Right hindlimb (tissue), 1 donor: ENCODE data around the gene GPR27.

Source experiments
- DNase-seq: peaks from one replicate; pipeline ENCODE4 v3.0.0-alpha.2; 2018

GPR27 gene, protein sequence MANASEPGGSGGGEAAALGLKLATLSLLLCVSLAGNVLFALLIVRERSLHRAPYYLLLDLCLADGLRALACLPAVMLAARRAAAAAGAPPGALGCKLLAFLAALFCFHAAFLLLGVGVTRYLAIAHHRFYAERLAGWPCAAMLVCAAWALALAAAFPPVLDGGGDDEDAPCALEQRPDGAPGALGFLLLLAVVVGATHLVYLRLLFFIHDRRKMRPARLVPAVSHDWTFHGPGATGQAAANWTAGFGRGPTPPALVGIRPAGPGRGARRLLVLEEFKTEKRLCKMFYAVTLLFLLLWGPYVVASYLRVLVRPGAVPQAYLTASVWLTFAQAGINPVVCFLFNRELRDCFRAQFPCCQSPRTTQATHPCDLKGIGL

DNA sequence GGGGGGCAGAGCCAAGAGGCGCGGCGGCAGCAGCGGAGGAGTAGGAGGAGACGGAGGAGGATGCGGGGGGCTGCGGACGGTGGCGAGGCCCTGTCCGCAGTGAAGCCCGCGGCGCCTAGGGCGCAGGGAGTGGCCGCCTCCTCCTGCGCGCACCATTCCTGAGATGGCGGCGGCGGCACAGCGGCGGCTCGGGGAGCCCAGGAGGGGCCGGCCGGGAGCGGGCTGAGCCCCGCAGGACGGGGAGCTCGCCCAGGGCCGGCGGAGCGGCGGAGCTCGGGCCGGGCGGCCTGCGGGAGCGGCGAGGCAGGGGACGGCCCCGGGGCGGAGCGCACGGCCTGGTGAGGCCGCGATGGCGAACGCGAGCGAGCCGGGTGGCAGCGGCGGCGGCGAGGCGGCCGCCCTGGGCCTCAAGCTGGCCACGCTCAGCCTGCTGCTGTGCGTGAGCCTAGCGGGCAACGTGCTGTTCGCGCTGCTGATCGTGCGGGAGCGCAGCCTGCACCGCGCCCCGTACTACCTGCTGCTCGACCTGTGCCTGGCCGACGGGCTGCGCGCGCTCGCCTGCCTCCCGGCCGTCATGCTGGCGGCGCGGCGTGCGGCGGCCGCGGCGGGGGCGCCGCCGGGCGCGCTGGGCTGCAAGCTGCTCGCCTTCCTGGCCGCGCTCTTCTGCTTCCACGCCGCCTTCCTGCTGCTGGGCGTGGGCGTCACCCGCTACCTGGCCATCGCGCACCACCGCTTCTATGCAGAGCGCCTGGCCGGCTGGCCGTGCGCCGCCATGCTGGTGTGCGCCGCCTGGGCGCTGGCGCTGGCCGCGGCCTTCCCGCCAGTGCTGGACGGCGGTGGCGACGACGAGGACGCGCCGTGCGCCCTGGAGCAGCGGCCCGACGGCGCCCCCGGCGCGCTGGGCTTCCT lies at the start of gene GPR27:
Gene GPR27 (plus strand): TSS at position 155 of the 909 bp plus-strand sequence. CDS start 195 bp downstream, at position 350.
- peak; percentile 53 for DNase-seq

DNA sequence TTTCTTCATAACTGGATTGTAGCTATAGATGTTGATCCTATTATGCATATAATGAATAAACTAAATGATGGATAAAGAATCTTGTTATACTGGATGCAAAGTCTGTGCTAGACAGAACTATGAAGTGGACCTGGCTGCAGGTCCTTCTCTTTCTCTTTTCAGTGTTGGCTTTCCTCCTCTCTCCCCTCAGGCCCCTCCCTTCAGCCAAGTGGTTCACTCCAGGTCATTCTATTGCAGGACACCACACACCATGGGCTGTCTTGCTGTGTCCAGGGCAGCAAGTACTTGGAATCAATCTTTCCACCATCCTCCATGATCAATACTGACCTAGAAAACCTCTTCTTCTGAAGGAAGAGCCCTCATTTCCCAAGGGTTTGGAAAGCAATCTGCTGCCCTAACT lies 48.7 kb upstream of the GPR27 start:
- no peak for DNase-seq

DNA sequence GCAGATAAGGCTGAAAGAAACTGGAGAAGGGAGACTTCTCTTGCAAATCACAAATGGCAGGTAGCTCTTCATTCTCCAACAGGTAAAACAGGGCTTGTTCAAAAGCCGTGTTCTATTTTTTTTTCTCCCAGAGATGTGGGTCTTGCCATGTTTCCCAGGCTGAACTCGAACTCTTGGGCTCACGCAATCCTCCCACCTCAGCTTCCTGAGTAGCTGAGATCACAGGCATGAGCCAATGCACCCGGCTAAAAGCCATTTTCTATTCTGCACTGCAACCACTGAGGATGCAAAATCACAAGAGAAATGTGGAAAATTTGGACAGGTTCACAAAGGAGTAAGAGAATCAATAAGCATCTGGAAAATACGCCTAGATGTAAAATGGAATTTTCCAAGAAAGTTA lies 48.0 kb upstream of the GPR27 start:
- DNase-seq, result no peak

DNA sequence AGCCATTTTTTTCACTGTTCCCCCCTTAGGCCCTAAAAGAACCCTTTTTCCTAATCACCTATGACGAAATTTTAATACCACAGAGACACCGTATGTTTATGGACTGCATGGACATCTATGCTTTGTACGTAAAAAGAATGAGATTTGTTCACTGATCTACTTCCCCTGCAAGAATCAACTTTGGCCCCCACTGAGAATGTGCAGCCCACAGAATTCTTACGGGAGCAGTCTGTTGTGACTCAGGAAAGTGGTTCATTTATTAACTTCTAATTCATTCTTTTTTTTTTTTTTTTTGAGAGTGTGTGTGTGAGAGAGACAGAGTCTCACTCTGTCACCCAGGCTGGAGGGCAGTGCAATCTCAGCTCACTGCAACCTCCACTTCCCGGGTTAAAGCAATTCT lies 46.1 kb upstream of the GPR27 start:
- no peak for DNase-seq

DNA sequence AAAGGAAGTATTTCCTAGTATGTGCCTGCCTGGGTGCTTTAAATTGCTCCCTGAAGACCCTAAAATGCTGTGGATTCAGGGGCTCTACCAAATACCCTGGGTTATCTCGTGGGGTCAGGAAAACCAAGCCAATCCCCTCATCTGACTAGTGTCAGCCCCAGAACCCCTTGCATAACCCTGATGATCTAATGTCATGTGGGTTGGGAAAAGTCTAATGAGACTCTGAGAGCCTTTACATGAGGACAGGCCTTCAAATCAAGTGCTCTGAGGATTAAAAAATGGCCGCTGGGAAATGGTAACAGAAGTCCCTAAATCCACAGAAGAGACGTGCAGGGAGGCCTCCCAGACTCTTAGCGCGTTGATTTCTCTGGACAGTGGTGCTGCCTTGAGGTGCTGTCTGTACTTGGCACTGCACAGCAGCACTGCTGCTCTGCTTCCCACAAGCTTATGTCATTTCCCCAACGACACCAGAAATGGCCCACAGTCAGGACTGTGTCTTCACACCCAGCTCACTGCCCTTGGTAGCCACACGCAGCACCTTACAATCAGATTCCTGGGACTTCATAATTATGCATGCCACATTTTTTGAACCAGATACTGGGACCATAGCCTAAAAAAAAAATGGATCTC lies 45.1 kb upstream of the GPR27 start:
- no peak for DNase-seq

DNA sequence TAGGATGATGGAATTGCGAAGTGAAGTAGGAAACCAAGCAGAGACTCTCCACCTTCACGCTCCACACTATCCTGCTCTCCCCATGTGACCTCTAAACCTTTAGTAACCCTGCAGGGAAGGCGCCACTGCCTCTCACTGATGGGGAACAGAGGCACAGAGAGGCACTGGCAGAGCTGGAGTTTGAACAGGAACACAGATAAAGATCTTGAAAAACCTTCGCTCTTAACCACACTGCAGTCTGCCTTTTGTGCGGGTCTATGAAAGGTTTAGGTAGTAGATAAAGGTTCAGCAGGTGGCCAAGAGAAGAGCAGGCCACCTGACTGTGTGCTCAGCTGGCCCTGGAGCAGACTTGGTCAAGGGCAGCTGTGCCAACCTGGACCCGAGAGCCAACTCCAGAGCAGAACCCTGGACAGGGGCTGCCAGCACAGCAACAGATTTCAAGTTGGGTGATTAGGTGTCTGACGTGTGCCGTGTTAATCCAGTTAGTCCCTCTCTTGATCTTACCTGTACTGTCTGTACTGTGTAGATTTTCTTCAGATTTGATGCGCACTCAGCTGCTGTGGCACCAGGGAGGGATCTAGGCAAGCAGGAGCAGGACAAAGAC lies 43.6 kb upstream of the GPR27 start:
- DNase-seq, result no peak

DNA sequence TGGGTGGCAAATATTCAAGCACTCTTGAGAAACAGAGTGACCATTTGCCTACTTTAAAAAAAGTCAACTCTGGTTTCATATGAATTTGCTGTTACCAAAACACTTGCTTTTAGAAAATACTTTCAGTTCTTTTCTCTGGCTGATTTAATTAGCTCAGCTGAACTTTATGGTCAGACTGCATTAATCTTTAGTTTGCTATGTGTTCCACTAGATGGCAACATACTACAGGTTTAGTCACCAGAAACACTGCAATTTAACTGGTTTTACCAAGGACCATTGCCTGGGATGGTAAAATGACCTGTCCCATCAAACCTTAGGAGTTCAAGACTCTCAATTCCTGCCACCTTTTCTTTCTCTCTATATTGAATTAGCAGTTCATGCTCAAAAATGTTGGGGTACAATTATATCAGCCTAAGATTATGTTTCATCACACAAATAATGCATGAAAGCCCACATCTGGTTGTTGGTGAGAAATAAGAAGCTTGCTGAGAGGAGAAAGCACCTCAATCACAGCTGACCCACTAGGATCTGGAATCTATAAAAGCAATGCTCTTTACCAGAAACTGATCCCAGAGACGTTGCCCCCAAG lies 42.7 kb upstream of the GPR27 start:
- no peak for DNase-seq

DNA sequence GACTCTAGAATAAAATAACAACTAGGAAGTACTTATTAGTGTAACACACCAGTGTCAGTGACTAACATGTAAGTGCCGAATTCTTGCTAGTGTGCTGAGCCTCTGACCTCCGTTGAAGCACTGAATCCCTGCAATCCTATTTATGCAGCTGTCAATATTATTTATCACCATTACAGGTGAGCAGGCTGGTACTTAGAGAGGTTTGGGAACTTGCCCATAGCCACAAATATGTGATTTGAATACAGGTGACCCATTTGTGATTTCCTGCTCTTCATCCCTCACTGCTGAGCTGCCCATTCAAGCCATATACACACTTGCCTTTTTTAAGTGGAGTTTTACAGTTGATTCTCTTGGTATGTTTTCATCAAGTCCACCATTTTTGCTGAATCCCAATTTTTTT lies 40.6 kb upstream of the GPR27 start:
- DNase-seq, result no peak

DNA sequence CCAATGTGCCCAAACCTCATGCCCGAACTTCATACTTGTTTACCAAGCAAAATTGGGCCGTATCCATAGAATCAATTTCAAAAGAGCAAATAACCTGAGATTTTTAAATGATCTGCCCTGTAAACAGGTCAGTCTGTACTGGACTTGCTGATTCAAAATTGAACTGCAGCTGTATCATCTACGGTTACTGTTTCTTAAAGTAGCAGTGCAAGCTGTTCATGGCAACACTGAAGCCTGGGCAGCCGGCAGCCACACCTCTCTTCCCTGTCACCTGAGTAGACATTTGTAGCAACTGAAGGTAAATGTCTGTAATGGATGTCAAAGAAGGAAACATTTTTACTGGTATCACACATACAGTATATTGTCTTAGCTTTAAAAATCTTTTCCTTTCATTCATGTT lies 39.1 kb upstream of the GPR27 start:
- no peak for DNase-seq

DNA sequence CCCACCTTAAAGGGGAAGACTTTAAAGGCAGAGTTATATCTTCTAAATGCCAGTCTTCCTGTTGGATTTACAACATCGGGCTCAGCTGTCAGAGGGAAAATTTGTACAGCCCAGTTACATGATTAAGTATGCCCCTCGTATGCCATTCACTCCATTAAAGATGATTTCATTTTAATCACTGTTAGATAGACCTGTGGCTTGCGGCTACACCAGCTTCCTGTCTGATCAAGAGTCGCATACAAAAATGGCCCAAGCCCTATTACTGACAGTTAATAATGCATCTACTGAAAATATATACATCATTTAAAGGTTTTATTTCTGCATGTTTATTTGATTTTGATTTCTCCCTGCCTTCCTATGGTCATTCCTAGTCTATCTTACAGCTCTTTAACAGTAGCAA lies 35.6 kb upstream of the GPR27 start:
- DNase-seq, result no peak

DNA sequence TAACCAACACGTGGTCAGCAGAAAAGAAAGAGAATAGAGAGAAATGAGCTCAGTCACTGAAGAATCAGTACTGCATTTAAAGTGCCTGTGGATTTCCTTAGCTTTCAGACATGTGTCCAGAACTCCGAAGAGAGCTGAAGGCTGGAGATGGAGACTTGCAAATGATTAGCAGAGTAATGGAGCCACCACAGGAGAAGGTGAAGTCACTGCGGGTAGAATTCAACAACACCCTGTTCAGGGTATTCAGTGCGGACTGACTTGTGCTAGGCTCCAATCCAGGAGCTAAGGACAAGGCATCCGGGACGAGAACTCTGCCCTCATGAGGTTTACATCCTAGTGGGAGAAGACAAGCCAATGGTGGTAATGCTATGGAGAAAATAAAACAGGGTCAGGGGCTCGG lies 32.7 kb upstream of the GPR27 start:
- DNase-seq, result no peak

DNA sequence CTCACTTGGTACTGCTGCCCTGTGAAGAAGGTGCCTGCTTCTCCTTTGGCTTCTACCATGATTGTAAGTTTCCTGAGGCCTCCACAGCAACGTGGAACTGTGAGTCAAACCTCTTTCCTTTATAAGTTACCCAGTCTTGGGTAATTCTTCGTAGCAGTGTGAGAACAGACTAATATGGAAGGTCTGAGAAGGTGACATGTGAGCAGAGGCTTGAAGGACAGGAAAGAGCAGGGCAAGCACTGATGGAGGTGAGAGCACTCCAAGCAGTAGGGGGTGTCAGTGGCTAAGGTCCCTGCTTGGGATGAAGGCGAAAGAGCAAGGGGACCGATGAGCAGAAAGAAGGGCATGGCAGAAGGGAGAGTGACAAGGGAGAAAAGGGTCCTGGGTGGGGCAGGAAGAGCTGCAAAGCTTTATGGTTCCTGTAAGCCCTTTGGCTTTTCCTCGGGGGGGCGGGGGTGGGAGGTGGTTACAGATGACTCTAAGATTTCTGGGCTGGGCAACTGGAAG lies 32.0 kb upstream of the GPR27 start:
- DNase-seq, result no peak

DNA sequence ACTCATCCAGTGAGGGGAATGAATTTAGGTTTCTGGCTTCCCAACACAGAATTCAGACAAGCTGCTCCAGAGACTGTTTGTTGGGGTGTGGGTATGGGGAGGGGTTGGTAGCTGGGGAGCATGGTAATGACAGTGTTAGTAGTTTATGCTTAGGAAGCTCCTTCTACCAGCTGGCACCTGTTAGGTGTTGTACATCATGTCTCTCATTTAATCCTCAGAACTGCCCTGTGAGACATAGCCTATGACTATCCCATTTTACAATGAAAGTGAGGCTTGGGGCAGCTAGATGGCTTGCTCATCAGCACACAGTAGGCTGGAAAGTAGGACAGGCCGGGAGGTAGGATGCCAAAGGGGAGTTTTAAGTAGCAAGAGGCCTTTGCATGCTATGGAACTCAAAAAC lies 31.0 kb upstream of the GPR27 start:
- no peak for DNase-seq

DNA sequence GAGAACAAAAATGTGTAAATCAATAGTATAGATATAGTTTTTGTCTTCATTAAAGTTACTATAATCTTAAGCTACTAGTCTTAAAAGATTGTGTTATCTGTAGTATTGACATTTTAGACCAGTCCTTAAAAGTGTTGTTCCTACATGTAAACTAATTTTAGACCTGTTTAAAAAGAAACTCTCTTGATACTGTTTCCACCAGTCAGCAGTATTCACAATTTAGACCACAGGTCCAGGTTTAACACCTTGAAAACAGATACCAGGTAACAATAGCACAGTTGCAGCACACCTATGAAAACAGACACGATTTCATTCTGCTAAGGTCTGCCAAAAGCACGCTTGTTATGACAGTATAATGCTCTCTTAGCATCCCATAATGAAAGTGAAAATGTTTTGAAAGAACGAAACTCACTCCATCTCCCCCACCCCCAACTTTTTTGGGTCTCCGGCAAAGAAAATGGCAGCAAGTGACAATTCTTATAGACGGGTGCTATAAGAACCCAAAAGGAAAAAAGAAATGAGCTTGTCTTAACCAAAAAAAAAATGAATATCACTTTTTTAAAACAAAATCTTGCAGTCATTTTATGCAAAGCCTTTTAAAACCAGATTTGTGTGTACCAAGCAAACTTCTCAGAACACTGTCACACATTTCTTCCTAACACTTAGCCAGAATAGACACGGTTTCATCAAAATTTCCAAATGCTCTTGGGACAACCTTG lies 30.0 kb upstream of the GPR27 start:
- DNase-seq, result no peak

DNA sequence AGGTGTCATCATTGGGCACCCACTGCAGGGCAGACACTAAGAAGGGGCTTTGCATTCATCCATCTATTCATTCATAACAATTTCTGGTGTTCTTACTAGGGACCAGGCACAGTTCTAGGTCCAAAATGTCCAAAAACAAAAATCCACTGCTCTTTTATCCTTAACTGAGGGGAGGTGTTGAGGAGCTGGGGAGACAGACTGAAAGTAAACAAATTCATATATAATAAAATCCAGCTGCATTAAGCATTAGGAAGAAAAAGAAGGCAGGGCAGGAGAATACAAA lies 29.5 kb upstream of the GPR27 start:
- no peak for DNase-seq

DNA sequence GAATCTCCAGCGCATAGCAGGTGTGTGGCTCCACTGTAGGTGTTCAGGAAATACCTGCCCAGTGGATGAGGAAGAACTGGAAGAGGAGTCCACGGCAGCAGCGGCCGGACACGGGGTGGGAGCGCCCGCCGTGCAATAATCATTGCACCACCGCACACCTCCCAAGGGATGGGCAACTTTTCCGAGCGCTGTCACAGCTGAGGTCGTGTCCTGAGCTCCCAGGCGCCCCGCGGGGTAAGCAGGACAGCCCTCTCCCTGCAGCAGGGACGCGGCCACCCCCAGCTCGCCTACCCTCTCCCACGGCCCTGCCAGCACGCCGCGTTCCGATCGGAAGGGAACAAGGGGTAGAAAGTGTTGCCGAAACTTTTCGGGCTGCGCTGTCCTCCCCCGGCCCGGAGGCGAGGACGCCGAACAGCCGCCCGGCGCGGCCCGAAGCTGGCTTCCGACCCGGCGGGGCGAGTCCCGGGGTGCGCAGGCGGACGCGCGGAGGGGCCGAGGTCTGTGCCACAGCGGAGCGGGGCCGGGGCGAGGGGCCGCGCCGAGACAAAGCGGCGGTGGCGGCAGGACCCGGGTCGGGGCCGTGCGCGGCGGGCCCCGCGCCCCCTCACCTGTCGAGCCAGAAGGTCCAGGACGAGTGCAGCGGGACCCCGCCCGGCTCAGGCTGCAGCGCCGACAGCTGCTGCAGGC lies 28.9 kb upstream of the GPR27 start:
- DNase-seq, result peak; percentile 38

DNA sequence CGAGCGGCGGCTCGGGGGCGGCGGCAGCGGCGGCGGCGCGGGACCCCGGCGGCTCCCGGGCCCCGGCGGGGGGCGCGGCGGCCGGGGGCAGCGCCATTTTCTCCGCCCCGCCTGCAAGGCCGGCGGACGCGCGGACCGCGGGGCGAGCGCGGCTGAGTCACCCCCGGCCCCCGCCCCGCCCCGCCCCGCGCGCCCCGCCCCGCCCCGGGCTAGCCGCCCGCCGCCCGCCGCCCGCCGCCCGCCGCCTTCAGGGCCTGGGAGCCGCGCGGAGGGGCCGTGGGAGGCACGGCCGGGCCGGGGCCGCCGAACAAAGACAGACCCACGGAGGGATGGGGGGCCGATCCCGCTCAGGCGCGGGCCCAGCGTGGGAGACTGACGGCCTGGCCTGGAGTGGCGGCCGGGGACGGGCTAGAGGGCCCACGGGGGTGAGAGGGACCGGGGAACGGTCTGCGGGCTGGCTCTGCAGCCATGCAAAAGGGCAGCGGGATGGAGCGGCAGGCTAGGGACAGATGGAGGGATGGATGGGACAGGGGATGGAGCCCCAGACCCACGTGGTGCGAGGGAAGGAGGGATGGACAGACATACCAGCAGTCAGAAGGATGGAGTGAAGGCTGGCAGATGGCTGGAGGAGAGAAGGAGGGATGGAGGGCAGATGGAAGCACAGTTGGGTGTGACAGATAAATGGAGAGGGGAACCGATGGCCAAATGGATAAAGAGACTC lies 28.2 kb upstream of the GPR27 start, which contains the start of gene EIF4E3:
Gene EIF4E3 (minus strand): TSS at position 132 of the 721 bp plus-strand sequence. CDS start 35 bp downstream, at position 97.
- peak; percentile 44 for DNase-seq

DNA sequence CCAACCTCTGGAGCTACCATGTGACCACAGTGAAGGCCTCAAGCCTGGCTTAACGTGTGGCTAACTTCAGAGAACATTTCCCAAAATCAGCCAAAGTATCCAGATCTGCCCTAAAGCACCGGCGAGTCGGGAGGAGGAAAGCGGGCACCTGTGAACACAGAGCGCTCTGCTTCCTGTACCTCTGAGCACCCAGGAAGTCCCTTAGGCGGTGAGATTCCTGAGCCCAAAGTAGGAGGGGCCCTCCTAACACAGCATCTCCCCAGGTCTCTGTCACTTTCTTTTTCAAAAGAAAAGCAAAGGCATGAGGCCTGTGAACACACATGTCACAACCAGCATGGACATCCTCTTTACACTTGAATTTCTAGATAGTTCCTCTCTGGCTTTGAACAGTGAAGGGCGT lies 27.5 kb upstream of the GPR27 start:
- no peak for DNase-seq

DNA sequence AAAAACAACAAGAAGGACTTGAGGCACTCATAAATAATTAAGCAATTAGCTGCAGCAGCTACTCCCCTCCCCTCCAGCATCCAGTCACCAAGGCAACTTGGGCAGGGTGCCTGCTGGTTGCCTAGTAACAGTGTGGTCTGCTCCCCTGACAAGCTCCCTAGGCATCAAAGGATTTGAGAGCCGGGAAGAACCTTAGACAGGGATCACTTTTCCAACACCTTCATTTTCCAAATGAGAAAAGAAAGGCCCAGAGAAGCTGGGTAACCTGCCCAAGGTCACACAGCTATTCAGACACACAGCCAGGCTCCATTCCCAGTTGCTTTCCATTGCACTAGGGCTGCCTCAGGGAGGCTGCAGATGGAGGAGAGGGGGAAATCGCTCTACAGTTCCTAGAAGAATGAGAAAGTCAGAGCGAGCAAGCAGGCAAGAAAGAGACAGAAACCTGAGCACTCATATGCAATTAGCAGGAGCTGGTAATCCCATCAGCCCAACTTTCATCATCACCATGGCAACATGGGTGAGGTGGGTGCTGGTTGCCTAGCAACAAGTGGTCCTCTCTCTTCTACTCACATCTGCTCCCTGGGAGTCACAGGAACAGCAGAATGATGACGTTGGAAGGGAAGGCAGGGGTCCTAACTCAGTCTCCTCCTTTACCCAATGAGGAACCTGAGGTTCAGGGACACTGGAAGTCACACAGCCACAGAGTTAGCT lies 24.9 kb upstream of the GPR27 start:
- DNase-seq, result no peak

DNA sequence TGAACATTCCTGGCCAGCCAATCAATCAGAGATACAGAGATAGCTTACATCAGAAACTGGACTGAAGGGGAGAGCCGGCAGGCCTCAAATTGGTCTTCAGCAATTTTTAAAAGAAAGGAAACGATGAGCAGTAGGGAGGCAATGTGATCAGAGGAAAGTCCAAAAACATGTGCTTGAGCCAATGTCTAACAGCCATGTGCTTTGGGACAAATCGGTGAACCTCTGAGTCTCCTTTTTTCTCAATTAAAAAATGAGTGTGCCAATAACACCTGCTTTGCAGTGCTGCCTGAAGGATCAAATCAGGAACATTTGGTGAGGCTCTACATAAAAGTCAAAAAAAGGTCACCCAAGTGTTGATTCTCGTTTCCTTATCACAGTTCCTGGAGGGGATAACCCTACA lies 21.0 kb upstream of the GPR27 start:
- DNase-seq, result no peak
